Endothelial cell of umbilical vein (primary cell): Measurements from ENCODE around the gene RNF144B. TPM values are rescaled to one million over a fixed set of nuclear protein-coding genes. Genes with fewer than 3 reads are reported as not detected.

Source experiments
- BruUV-seq: library from RNA; stranded (reverse); fragments of 400-500 nt; replicated peaks from 2 replicates; lab custom pipeline; 2021; lab: Mats Ljungman, UMichigan
- CTCF ChIA-PET: fragments of 300-600, 350-600 bp; sonication (Branson Sonifier 250); formaldehyde crosslinking; loops from one replicate; lab custom pipeline; 2021; ENCODE audit warnings: antibody characterized with exemption, inconsistent platforms; lab: Charles Lee
- POLR2A ChIA-PET: fragments of 300-600, 350-600 bp; sonication (Branson Sonifier 250); formaldehyde crosslinking; loops from one replicate; lab custom pipeline; 2021; ENCODE audit warnings: antibody characterized with exemption, inconsistent platforms; lab: Charles Lee
- DNase-seq: peaks from one replicate; pipeline ENCODE4 v3.0.0-alpha.2; 2011; ENCODE audit warnings: low read depth, low spot score
- FAIRE-seq: peaks from 2 replicates; lab custom pipeline; 2011; peaks lifted over from hg19 to GRCh38; lab: Jason Lieb, UNC
- H2AFZ ChIP-seq: 2 replicates; pipeline ENCODE4 v1.6.0; 2012; ENCODE audit warnings: low read depth, low read length, control low read depth, inconsistent platforms
- H3K27ac ChIP-seq: 2 replicates; pipeline ENCODE4 v1.5.1; 2011; ENCODE audit warnings: low read depth, mild to moderate bottlenecking, control low read depth, low read length, moderate library complexity; ENCODE audit not compliant: insufficient read depth
- H3K27me3 ChIP-seq, 2 experiments: 2 replicates each; pipeline versions ENCODE4 v1.6.0 to v1.6.1; 2011; ENCODE audit warnings: low read length in 2 of 2, mixed read lengths in 1 of 2; ENCODE audit not compliant: control insufficient read depth in 2 of 2, insufficient read depth in 2 of 2
- H3K36me3 ChIP-seq, 2 experiments: 2 replicates in 1 of 2; 3 replicates in 1 of 2; pipeline ENCODE4 v1.5.1; 2011; ENCODE audit warnings: low read length in 2 of 2, mild to moderate bottlenecking in 1 of 2, moderate library complexity in 1 of 2; ENCODE audit not compliant: control insufficient read depth in 2 of 2, insufficient read depth in 2 of 2; ENCODE audit errors: extremely low read depth in 1 of 2
- H3K4me1 ChIP-seq: 3 replicates; pipeline ENCODE4 v1.5.1; 2011; ENCODE audit warnings: mild to moderate bottlenecking, low read length; ENCODE audit not compliant: control insufficient read depth, insufficient read depth; ENCODE audit errors: extremely low read depth
- H3K4me2 ChIP-seq: 2 replicates; pipeline ENCODE4 v1.6.1; 2011; ENCODE audit warnings: low read length, control low read depth, mixed read lengths; ENCODE audit not compliant: insufficient read depth
- H3K4me3 ChIP-seq, 3 experiments: fragments of 200-600 bp in 1 of 3; sonication (generic), shearing (Covaris generic) in 1 of 3; replicated peaks in 1 of 3; 2 replicates each; pipeline ENCODE4 v1.5.1; 2011 to 2016; ENCODE audit warnings: control low read depth in 3 of 3, low read length in 3 of 3, mild to moderate bottlenecking in 2 of 3, inconsistent platforms in 1 of 3, low read depth in 1 of 3, moderate library complexity in 1 of 3; ENCODE audit not compliant: insufficient read depth in 1 of 3
- H3K79me2 ChIP-seq: 2 replicates; pipeline ENCODE4 v1.6.0; 2012; ENCODE audit warnings: low read length, inconsistent platforms; ENCODE audit not compliant: control insufficient read depth, insufficient read depth
- H3K9ac ChIP-seq: replicated peaks from 2 replicates; pipeline ENCODE3; 2011; ENCODE audit warnings: low read length, control low read depth; ENCODE audit not compliant: insufficient read depth; ENCODE audit errors: extremely low read depth
- H3K9me1 ChIP-seq: replicated peaks from 3 replicates; pipeline ENCODE4 v1.6.0; 2011; ENCODE audit warnings: mild to moderate bottlenecking, low read length; ENCODE audit not compliant: control insufficient read depth, insufficient read depth; ENCODE audit errors: extremely low read depth
- H3K9me3 ChIP-seq: replicated peaks from 2 replicates; pipeline ENCODE4 v1.5.1; 2012; ENCODE audit warnings: low read length, inconsistent platforms; ENCODE audit not compliant: control insufficient read depth, insufficient read depth
- H4K20me1 ChIP-seq: replicated peaks from 2 replicates; pipeline ENCODE3; 2011; ENCODE audit warnings: mild to moderate bottlenecking, low read length; ENCODE audit not compliant: control insufficient read depth, insufficient read depth; ENCODE audit errors: extremely low read depth
- EZH2 ChIP-seq: IDR thresholded peaks from 2 replicates; pipeline ENCODE4 v1.6.1; 2012; ENCODE audit warnings: borderline replicate concordance, low read depth, mild to moderate bottlenecking, moderate library complexity, low read length, inconsistent platforms; ENCODE audit not compliant: severe bottlenecking
- FOS ChIP-seq: IDR thresholded peaks from 2 replicates; pipeline ENCODE4 v1.6.1; 2011; ENCODE audit warnings: mild to moderate bottlenecking, low read length, moderate library complexity, borderline replicate concordance; ENCODE audit not compliant: insufficient read depth
- GATA2 ChIP-seq: IDR thresholded peaks from 2 replicates; pipeline ENCODE4 v1.7.0; 2011; ENCODE audit warnings: low read depth, mild to moderate bottlenecking, moderate library complexity, mixed read lengths, low read length; ENCODE audit not compliant: insufficient read length, insufficient read depth
- JUN ChIP-seq: IDR thresholded peaks from 2 replicates; pipeline ENCODE4 v1.6.1; 2011; ENCODE audit warnings: borderline replicate concordance, low read depth; ENCODE audit not compliant: insufficient read length, insufficient read depth
- MYC ChIP-seq: IDR thresholded peaks from one replicate; pipeline ENCODE4 v1.6.1; 2011; ENCODE audit warnings: mild to moderate bottlenecking, low read depth, low read length
- POLR2A ChIP-seq: IDR thresholded peaks from 2 replicates; pipeline ENCODE4 v1.6.1; 2012; ENCODE audit warnings: low read depth, mild to moderate bottlenecking, control low read depth, low read length
- POLR2AphosphoS5 ChIP-seq: IDR thresholded peaks from 2 replicates; pipeline ENCODE4 v1.6.1; 2012; ENCODE audit warnings: low read depth, mild to moderate bottlenecking, control low read depth, low read length, moderate library complexity; ENCODE audit not compliant: insufficient read depth
- dilution Hi-C: fragments of 300-500 bp; cut with MboI; formaldehyde crosslinking; loops from one replicate; pipeline ENCODE4 v1.15.0; 2019; ENCODE audit warnings: low sequenced_read_pairs; ENCODE audit not compliant: extremely low pct_ligation_motif_present
- intact Hi-C: fragments of 100-400 bp; cut with micrococcal nuclease; formaldehyde crosslinking; loops from one replicate; pipeline ENCODE4 v1.10.0; 2022
- polyA plus RNA-seq, 4 experiments: library from polyadenylated mRNA; depleted of rRNA in 3 of 4; stranded (reverse) in 3 of 4; unstranded in 1 of 4; fragments of >200 nt; gene quantifications; 2 replicates each; pipeline versions ENCODE4 v1.2.1 to v1.2.3, GENCODE V29; 2011 to 2012; ENCODE audit warnings: missing spikeins in 1 of 4
- total RNA-seq: library from RNA; stranded (reverse); gene quantifications from 2 replicates; pipeline ENCODE4 v1.2.3, GENCODE V29; 2021
- TF ChIP-seq, protein P1 (sequence below): IDR thresholded peaks from 2 replicates; pipeline ENCODE4 v1.6.1; 2011; ENCODE audit not compliant: insufficient read depth, insufficient read length
- TF ChIP-seq, protein P2 (sequence below), 2 donors: IDR thresholded peaks; 1 replicate in 1 of 2; 2 replicates in 1 of 2; pipeline ENCODE4 v1.5.1; 2011; ENCODE audit warnings: low read length in 2 of 2, mild to moderate bottlenecking in 2 of 2, moderate library complexity in 2 of 2, control low read depth in 1 of 2, inconsistent platforms in 1 of 2, low read depth in 1 of 2; ENCODE audit not compliant: insufficient read depth in 1 of 2; ENCODE audit errors: extremely low read depth in 1 of 2

Gene RNF144B
- total and polyA plus RNA-seq, 2 donors (not counting 3 experiments of a cell fraction or from before 2014, with no cell fraction given): 18.1 to 97.3 TPM

DNA sequence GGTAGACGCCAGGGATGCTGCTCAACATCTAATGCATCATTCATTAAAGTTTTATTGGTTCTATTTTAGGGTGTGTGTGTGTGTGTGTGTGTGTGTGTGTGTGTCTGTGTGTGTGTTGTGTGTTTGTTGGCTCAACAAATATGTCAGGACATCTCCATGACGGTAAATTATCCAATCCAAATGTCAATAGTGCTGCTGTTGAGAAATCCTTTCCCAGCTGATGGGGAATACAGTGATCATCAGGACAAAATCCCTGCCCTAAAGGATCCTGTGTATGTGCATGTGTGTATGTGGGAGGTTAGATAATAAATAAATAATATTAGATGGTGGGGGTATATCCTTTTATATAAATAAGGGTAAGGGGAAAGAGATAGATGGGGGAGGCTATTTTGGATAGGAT, 59.6 kb downstream of the RNF144B start:
- Histone ChIP-seq H4K20me1 (peaks cover 8% of the 10 kb centered on the region), H3K36me3 (peaks cover 2 to 11% of the 10 kb centered on the region in 2 experiments), H3K27me3 (no peaks in the 10 kb centered on the region), H3K9me3 (no peaks in the 10 kb centered on the region), H3K27ac (no peak overlapping the region), H3K9me1 (peaks cover 3% of the 10 kb centered on the region), H2AFZ (no peak overlapping the region), H3K9ac (no peak overlapping the region), H3K79me2 (peaks cover 72% of the 10 kb centered on the region), H3K4me3 (no peak overlapping the region), H3K4me1 (peaks cover 17% of the 10 kb centered on the region), H3K4me2 (no peak overlapping the region)
- ChIA-PET CTCF (interaction anchor here (1.5 kb wide), 1 partner anchor 12 kb away, joined by 4 read pairs; no protein-coding TSS in a partner anchor), POLR2A (no interaction called here)
- FAIRE-seq (no peak), DNase-seq (no peak)
- dilution Hi-C loops (no loop called here), intact Hi-C loops (no loop called here)
- no TSS peak for BruUV-seq
- TF ChIP-seq GATA2 (no peak), EZH2 (no peak), JUN (no peak), MYC (no peak), FOS (no peak), POLR2AphosphoS5 (no peak), POLR2A (no peak)
- TF ChIP-seq, protein P1, sequence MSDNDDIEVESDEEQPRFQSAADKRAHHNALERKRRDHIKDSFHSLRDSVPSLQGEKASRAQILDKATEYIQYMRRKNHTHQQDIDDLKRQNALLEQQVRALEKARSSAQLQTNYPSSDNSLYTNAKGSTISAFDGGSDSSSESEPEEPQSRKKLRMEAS: no peak
- TF ChIP-seq, protein P2, sequence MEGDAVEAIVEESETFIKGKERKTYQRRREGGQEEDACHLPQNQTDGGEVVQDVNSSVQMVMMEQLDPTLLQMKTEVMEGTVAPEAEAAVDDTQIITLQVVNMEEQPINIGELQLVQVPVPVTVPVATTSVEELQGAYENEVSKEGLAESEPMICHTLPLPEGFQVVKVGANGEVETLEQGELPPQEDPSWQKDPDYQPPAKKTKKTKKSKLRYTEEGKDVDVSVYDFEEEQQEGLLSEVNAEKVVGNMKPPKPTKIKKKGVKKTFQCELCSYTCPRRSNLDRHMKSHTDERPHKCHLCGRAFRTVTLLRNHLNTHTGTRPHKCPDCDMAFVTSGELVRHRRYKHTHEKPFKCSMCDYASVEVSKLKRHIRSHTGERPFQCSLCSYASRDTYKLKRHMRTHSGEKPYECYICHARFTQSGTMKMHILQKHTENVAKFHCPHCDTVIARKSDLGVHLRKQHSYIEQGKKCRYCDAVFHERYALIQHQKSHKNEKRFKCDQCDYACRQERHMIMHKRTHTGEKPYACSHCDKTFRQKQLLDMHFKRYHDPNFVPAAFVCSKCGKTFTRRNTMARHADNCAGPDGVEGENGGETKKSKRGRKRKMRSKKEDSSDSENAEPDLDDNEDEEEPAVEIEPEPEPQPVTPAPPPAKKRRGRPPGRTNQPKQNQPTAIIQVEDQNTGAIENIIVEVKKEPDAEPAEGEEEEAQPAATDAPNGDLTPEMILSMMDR (IDR thresholded peaks at IDR 0.05; ENCODE audit: extremely low read depth in 1 of 2, insufficient read depth in 1 of 2, low read depth in 1 of 2, low read length in 2 of 2): no peak
